Ovary (tissue), 3 donors: ENCODE measurements around the gene HCAR3.
"Not testable (repeated sequence)": the region's sequence is repeated elsewhere in the genome, so short reads cannot be mapped to it uniquely, and the experiment has no call there.

Source experiments
- POLR2A ChIP-seq: fragments of 450-650 bp; IDR thresholded peaks from one replicate; pipeline ENCODE4 v1.6.1; 2017; ENCODE audit warnings: antibody characterized with exemption, mild to moderate bottlenecking, moderate library complexity
- TF ChIP-seq, protein P1 (sequence below), 3 donors: fragments of 450-650 bp in 2 of 3; fragments of 200-600 bp in 1 of 3; IDR thresholded peaks; one replicate each; pipeline versions ENCODE4 v1.5.1 to v1.8.0; 2016 to 2022; ENCODE audit warnings: antibody characterized with exemption in 3 of 3, mild to moderate bottlenecking in 1 of 3
- donor health status: DM: no; HTN: no; CAD: no.

DNA sequence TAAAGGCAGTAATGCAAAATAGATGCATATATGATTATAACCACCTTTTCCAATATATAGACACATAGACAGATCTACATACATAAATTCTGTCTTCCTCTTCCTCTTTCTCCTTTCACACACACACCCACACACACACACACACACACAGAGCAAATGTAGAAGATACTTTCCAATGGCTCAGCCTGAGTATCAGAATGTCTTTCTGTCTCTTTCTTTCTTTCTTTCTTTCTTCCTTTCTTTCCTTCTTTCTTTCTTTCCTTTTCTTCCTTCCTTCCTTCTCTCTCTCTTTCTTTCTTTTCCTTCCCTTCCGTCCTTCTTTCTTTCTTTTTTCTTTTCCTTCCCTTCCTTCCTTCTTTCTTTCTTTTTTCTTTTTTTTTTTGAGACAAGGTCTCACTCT, 5.3 kb downstream of the HCAR3 start:
- TF ChIP-seq, protein P1, sequence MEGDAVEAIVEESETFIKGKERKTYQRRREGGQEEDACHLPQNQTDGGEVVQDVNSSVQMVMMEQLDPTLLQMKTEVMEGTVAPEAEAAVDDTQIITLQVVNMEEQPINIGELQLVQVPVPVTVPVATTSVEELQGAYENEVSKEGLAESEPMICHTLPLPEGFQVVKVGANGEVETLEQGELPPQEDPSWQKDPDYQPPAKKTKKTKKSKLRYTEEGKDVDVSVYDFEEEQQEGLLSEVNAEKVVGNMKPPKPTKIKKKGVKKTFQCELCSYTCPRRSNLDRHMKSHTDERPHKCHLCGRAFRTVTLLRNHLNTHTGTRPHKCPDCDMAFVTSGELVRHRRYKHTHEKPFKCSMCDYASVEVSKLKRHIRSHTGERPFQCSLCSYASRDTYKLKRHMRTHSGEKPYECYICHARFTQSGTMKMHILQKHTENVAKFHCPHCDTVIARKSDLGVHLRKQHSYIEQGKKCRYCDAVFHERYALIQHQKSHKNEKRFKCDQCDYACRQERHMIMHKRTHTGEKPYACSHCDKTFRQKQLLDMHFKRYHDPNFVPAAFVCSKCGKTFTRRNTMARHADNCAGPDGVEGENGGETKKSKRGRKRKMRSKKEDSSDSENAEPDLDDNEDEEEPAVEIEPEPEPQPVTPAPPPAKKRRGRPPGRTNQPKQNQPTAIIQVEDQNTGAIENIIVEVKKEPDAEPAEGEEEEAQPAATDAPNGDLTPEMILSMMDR (IDR thresholded peaks at IDR 0.05): not testable (repeated sequence)
- TF ChIP-seq POLR2A: not testable (repeated sequence)
